ENCODE data around the gene DGKZ.
A peak's percentile ranks its signal among the peaks of the same experiment; 100 is the strongest.

DGKZ gene

DNA sequence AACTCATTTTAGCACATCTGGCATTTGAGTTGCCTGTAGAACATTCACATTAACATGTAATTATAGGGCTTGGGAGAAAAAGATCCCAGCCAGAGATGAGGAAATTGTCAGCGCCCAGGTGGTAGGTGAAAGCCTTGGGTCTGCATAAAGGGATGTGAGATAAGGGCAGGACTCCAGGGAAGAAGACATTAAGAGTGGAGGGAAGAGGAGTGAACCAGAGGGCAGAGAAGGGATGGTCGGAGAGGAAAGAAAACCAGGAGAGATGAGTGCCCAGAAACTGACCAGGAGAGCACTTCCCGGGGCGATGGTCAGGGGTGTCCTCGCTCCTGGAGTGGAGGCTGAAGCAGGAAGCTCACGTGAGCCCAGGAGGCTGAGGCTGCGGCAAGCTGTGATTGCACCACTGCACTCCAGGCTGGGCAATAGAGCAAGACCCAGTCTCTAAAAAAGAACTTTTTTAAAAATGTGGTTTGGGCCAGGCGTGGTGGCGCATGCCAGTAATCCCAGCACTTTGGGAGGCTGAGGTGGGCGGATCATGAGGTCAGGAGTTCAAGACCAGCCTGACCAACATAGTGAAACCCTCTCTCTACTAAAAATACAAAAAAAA lies 20.3 kb upstream of the DGKZ start:
- DNase-seq (ENCODE audit: low spot score) = no peak

DNA sequence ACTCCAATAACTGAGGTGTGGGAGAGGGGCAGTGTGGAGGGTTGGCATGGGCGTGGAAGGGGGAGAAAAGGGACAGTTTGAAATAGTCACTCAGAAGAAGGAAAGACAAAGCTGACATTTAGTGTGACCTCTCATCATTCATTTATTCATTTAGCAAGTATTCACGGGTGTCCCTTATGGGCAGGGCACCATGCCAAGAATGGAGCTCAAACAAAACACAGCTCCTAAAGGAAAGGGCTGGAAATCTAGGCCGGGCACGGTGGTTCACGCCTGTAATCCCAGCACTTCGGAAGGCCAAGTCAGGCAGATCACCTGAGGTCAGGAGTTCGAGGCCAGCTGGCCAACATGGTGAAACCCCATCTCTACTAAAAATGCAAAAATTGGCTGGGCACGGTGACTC lies 19.4 kb upstream of the DGKZ start:
- no peak for DNase-seq (ENCODE audit: low spot score)

DNA sequence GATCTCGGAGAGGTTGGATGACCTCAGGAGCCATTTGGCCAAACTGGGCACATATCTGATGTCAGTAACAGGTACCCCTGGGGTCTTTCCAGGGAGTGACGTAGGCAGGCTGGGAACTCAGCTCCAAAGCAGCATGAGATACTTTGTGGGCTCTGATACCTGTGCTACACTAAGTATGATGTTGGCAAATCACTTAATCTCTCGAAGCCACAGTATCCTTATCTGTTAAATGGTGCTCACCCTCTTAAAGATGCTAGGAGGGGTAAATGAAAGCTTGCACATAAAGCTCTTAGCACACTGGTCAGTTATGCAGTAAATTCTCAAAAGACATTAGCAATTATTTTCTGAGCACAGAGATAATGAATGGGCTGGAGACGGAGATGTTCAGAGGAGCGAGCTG lies 17.1 kb upstream of the DGKZ start:
- DNase-seq (ENCODE audit: low spot score) = no peak

DNA sequence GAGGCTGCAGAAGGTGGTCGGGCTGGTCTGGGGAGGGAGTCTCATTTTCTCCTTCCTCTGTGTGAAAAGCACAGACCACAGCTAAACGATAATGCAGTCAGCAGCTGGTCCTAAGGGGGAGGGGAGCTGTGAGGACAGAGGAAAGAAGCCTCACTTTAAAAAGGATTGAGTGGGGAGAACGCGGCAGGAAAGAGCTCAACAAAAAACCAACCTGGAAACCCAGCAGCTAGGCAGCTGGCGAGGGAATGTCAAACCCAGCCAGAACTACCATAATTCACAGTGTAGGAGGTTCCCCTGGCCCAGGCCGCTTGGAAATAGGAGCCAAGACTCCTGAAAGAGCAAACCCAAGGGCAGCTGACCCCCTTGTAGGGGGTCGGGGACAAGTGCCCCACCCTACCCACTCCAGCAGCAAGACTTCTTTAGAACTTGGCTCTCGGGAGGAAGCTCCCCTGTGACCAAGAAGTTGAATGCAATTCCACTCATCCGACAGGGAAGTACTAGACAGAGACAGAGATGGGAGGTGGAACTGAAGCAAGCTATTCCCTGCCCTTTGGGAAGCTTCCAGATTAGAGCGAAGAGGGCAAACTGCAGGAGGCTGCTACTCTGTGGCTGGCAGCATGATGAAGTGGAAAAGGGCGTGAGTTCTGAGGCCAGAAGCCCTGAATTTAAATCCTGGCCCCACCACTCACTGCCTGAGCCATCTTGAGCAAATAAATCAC lies 16.5 kb upstream of the DGKZ start:
- DNase-seq (ENCODE audit: low spot score) = no peak

DNA sequence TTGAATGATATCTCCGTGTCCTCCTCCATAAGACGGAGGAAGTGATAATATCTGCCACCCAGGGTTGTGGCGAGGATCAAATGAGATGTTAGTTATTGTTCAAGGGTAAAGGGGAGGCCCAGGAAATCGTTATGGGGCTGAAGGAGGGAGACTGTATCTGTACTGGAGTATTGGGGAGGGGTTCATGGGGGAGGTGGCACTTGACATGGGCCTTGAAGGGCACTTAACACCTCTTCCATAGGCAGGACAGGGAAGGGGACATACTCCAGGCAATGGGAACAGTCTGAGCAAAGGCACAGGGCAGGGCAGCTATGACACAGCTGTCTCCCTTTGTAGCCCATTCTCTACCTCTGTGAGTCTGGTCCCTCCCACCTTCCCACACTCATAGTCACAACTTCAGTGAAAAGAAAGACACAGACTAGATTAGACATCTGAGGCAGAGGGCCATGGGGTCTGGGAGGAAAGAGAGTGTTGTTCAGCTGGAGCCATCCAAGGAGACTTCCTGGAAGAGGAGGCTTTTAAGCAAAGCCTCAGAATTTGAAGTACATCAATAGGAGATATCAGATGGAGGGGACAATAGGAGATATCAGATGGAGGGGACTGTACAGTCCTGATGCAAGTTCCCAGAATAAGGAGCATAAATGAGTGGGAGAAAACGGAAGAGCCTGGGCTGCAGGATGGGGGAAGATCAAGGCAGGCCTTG lies 15.8 kb upstream of the DGKZ start:
- no peak for DNase-seq (ENCODE audit: low spot score)

DNA sequence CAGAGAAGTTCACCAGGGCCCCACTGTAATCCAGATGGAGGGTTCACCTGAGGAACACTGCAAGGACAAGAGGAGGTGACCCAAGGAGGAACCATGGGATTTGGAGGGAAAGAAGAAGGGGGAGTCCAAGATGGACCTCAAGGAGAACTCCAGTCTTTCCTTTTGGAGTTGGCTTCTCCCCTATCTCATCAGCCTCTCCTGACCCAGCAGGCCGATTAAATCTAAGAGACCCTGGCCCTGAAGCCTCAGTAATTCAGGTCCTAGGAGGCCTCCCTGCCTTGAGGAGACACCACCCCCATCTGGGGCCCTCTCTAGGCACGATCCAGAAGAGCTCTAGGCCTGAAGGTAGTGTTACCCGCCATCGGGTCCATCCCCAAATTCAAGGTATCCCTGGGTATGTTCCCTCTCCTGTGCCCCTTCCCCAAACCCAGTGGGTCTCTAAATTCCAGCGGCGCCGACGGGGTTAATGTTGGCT lies 15.1 kb upstream of the DGKZ start:
- DNase-seq (ENCODE audit: low spot score) = no peak

DNA sequence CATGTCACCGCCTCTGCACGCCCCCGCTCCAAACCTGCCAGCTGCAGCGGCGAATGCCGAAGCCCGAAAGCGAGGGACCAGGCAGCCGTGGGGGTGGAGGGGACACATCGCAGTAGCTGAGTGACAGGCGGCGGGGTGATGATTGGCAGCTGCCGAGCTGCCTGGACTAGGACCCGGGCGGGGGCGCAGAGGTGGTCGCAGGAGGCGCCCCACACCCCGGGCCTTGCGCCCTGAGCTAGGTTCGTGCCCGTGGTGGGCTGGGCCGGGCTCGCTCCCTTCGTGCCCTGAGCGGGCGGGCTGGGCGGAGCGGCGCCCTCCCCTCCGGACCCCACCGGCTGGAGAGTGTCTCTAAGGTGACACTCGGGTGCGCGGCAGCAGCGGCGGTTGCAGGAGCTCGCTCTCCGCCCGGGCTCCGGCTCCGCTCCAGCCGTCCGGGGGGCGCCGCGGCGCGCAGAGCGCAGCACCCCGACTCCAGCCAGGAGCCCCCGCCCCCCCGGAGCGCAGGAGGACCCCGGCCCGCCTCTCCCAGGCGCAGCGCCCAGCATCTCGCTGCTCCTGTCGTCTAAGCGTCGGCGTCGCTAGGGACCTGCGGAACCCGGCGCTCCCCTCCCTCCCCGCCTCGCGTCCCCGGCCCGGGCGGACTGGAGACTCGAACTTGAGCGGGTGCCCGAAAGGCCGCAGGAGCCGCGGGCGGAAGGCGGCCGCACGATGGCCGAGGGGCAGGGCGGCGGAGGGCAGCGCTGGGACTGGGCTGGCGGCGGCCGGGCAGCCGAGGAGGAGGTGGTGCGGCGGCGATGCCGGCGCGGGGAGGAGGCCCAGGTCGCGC lies 14.5 kb upstream of the DGKZ start:
- no peak for DNase-seq (ENCODE audit: low spot score)

DNA sequence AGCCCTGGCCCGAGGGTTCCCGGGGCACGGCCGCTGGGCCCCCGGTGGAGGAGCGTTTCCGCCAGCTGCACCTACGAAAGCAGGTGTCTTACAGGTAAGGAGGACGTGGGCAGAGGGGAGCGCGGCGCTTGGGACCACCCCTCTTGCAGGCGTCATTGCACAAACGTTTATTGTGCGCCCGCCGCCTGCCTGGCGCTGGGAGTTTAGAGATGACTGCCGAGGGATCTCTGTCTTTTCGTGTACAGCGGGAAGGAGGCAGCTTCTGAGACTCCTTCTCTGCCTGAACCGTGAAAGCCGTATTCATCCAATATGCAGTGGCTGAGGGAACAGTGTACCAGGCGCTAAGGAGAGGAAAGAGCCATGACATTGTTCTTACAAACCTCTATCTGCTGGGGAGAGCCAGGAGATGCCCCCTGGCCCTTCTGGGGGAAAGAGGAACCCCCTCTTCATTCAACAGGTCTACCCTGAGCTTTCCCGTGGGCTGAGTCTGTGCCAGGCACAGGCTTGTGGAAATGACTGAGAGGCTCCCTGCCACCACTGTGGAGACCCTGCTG lies 13.8 kb upstream of the DGKZ start:
- DNase-seq (ENCODE audit: low spot score) = no peak

DNA sequence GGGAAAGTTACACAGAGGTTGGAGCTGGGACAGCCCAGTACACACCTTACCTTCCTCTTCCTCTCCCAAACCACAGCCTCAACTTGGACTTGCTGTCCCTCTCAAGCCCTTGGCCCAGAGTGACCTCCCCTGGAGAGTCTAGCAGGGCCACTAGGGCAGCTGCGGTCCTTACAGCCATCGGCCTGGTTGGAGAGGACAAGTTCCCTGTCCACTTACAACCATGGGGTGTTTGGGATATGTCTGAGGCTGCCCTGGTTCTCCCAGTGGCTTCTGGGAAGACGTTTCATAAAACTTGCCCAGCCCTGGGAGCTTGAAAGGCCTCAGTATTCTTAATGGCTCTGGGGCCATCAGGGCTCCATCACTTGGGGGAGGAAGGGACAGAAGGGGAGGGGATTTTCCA lies 13.1 kb upstream of the DGKZ start:
- DNase-seq (ENCODE audit: low spot score) = no peak

DNA sequence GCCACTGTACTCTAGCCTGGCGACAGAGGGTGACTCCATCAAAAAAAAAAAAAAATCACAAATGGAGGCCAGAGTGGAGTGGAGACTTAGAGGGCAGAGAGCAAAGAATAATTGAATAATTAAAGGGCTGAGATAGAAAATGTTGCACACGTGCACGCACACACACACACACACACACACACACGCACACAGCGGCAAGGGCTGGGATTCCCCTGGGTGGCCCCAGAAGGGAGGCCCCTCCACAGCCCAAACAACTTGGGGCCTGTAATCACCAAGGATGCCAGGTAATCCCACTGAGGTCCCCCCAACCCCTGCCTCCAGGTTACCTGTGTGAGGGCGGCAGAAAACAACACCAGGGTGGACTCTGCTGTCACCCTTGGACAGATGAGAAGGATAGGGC lies 12.0 kb upstream of the DGKZ start:
- no peak for DNase-seq (ENCODE audit: low spot score)

DNA sequence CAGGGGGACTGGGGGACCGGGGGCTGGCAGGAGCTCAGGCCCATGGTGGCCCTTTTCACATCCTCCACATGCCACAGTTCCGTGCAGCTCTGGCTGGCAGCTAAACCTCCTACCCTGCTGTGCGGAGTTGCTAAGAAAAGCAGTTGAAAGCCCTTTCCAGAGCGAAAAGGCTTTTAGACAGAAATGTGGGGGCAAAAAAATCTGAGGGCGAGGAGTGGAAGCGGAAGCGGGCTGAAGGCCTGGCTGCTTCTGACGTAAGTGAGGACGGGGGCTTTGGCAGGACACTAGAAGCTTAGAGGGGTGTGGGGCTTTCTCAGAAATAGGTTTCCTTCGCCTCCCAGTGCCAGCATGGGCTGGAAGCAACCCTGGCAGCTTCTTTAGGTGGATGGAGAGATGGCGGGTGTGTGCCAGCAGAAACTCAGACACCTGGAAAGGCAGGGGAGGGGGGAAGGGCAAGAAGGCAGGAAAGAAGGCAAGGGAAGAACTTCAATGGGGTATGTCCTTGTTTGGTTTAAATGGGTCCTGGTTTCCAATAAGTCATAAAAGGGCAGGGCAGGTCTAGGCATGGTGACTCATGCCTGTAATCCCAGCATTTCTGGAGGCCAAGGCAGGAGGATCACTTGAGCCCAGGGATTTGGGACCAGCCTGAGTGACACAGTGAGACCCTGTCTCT lies 11.2 kb upstream of the DGKZ start:
- DNase-seq (ENCODE audit: low spot score) = peak; percentile 29

DNA sequence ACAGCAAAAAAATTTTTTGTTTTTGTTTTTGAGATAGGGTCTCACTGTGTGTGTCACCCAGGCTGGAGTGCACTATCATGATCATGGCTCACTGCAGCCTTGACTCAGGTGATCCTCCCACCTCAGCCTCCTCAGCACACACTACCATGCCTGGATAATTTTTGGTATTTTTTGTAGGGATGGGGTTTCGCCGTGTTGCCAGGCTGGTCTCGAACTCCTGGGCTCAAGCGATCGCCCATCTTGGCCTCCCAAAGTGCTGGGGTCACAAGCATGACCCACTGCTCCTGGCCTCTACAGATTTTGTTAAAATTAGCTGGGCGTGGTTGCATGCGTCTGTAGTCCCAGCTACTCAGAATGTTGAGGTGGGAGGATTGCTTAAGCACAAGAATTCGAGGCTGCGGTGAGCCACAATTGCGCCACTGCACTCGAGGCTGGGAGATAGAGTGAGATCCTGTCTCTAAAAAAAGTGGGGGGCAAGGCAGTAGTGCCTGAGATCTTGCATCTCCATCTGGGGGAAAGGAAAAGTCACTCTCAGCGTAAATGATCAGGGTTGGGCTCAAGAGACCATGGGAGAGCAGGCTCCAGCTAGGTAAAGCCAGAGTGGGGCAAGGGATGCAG lies 10.6 kb upstream of the DGKZ start:
- no peak for DNase-seq (ENCODE audit: low spot score)

DNA sequence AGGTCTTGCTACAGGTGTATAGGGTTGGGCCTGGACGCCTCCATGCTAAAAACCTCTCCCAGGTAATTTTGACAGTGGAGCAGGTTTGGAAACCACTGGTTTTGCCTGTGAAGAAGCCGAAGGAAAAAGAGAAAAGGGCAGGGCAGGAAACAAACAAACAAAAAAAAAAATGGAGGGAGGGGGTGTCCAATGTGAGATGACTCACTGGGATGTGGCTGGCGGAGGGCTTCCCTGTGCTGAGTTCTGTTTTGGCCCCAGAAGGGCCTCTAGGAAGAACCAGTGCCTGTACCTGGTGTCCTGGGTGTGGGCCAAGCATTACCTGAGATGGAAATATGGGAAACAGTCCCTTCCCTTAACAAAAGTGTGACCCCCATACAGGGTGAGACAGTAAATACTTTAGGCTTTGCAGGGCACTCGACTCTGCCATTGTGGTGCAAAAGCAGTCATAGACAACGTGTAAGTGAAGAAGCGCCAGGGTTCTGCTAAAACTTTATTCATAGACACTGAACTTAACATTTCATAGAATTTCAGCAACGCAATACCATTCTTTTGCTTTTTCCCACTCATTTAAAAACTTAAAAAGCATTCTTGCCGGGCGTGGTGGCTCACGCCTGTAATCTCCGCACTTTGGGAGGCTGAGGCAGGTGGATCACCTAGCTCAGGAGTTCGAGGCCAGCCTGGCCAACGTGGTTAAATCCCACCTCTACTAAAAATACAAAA lies 9.5 kb upstream of the DGKZ start:
- DNase-seq (ENCODE audit: low spot score) = peak; percentile 34

DNA sequence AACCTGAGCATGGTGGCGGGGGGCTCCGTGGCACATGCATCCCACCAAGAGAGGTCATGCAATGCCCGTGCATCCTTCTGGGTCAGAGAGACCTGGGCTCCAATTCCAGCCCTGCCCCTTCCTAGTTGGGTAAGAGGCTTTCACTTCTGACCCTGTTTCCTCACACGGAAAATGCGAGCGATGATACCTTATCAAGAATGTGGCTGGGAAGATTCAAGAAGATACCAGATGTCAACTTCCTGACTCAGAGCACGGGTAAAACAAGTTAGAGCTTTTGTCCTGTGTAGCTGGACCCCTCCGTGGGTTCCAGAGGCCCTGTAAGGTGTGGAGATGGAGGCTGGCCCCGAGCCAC lies 8.7 kb upstream of the DGKZ start:
- DNase-seq (ENCODE audit: low spot score) = no peak

DNA sequence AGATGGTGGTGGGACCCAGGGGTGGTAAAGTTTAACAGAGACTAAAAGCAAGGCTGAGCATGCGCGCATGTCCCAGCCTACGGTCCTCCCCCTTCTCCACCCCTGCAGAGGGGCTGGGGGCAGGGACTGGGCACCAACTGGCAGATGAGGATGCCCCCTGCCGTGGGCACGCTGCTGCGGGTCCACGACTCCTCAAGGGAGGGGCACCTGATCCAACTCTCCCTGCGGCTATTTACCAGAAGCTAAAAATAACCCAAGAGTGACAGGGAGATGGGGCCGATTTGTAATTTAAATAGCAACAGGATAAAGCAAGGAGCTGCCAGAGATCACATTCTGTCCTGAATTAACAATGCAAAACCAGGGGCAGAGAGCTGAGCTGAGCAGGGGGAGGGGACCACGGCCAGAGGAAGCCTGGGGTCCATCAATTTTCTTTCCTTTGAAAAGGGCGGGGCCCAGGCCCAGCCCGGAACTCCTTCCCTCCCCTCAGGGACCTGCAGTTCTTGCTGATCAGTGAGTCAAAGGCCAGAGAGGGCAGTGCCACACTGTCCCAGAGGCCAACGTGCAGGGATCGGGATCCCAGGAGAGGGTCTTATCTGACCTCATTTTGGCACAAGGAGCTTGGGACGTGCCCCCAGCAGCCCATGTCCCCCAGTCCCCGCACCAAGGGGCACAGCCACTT lies 8.1 kb upstream of the DGKZ start:
- DNase-seq (ENCODE audit: low spot score) = no peak

DNA sequence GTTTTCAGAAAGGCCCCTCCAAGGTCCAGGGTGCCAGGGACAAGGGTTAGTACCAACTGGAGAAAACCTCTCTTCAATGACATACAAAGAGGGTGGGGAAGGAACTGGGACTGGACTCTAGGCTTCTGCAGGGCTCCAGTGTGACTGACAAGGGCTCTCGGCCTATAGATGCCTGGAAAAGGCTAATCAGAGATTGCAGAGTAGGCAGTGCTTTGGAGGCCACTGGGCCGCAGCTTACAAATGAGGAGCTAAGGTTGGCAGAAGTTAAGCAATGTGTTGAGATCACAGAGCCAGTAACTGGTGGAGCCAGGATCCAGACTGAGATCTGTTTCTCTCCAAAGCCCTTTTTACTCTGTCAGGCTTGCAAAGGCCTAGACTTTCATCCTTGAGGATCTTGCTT lies 7.4 kb upstream of the DGKZ start:
- DNase-seq (ENCODE audit: low spot score) = no peak

DNA sequence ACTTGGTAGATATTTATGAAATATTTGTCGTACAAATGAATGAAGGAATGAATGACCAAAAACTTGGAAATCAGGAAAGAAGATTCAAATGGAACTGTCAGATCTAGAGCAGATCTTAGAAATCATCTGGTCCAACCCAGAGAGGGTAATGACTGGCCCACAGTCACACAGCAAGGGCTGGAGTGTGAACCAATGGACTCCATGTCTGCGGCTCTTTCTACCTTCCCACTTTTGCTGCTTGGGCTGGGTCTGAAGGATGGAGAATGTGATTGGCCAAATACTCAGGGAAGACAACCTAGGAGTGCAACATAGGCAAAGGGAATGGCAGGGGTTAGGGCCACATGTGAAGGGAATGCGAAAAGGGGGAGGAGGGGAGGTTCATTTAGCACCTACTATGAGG lies 5.8 kb upstream of the DGKZ start:
- DNase-seq (ENCODE audit: low spot score) = no peak

DNA sequence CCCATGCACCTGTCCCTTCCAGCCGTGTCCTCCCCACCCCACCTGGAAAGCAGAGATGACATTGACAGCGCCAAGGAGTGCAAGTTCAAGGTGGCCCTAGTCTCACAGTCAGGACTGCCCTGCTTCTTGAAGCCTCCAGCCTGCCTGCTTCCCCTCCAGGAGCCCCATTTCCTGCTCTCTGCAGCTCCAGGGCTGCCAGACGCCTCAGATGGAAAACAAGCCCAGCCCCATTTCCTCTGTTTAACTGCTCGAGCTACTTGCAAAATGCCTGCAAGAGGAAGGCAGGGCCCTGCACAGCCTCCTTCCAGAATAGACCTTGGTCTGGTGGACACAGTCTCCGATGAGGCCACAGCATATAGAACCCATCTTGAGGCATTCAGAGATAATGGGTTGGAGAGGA lies 5.0 kb upstream of the DGKZ start:
- DNase-seq (ENCODE audit: low spot score) = no peak

DNA sequence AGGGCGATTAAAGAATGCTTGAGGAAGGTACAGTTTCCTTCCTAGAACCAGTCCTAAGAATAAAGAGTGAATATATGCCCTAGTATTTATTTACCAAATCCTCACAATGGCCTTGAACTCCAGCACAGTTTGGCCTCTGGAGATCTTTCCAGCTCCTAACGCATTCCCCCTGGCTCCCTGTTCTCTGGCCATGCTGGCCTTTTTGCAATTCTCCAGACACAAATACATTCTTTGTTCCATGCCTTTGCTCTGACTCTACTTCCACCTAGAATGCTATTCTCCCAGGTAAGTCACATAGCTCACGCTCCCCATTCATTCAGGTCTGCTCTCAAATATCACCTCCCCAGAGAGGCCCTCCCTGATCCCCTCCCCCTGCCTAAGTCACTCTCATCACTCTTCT lies 3.7 kb upstream of the DGKZ start:
- no peak for DNase-seq (ENCODE audit: low spot score)

DNA sequence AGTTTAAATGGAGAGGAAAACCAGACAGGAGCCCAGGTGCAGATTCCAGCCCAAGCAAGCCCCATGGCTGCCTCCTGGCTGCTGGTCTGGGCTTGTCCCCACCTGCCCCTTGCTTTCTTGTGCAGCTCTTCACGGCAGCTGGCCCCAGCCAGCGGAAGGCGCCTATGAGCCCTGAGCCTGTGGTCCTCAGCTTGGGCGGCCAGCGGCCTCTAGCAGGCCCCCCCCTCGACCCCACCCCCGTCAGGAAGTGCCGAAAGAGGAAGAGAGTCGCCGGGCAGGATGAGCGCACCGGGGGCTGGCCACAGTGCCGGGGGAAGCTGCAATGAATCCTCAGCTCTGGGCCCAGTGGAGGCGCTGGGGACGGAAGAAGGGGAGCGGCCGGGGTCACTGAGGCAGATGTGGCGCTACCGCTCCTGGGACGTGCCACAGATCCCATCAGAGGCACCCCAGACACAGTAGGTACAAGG lies 2.1 kb upstream of the DGKZ start:
- no peak for DNase-seq (ENCODE audit: low spot score)

Data from SW480 (cell line).